Lung (tissue), 12 donors: ENCODE data around the gene FOXJ3. TPM values are rescaled to one million over a fixed set of nuclear protein-coding genes. Genes with fewer than 3 reads are reported as not detected.

ENCODE experiments used
- ATAC-seq: fragments of 200-7000 bp; cut with Tn5 transposase; one replicate; pipeline ENCODE4 v1.9.1; 2020; ENCODE audit warnings: moderate number of reproducible peaks; ENCODE audit not compliant: insufficient read depth, low FRiP score
- DNase-seq, 3 donors: peaks; one replicate each; pipeline ENCODE4 v3.0.0-alpha.2; 2013 to 2017
- H3K27ac ChIP-seq, 2 donors: one replicate each; pipeline ENCODE4 v1.5.1; 2013; ENCODE audit warnings: mild to moderate bottlenecking in 2 of 2, moderate library complexity in 2 of 2, control low read depth in 1 of 2, inconsistent platforms in 1 of 2, low read depth in 1 of 2, low read length in 1 of 2
- H3K27me3 ChIP-seq, 3 donors: one replicate each; pipeline ENCODE4 v1.5.1; 2013; ENCODE audit warnings: low read length in 2 of 3; ENCODE audit not compliant: control insufficient read depth in 3 of 3, insufficient read depth in 3 of 3
- H3K36me3 ChIP-seq, 4 donors: one replicate each; pipeline ENCODE4 v1.5.1; 2013; ENCODE audit warnings: low read length in 4 of 4, mild to moderate bottlenecking in 1 of 4, moderate library complexity in 1 of 4; ENCODE audit not compliant: control insufficient read depth in 4 of 4, insufficient read depth in 4 of 4
- H3K4me1 ChIP-seq, 5 donors: one replicate each; pipeline ENCODE4 v1.5.1; 2013; ENCODE audit warnings: low read length in 5 of 5, mild to moderate bottlenecking in 2 of 5, moderate library complexity in 1 of 5; ENCODE audit not compliant: control insufficient read depth in 5 of 5, insufficient read depth in 5 of 5
- H3K4me3 ChIP-seq: one replicate; pipeline ENCODE4 v1.5.1; 2013; ENCODE audit warnings: mild to moderate bottlenecking, control low read depth, moderate library complexity
- H3K9ac ChIP-seq, 2 donors: one replicate each; pipeline ENCODE4 v1.5.1; 2013; ENCODE audit warnings: low read length in 2 of 2, control low read depth in 1 of 2; ENCODE audit not compliant: insufficient read depth in 1 of 2
- H3K9me3 ChIP-seq, 4 donors: one replicate each; pipeline ENCODE4 v1.5.1; 2013; ENCODE audit warnings: low read length in 3 of 4, mild to moderate bottlenecking in 1 of 4, moderate library complexity in 1 of 4; ENCODE audit not compliant: control insufficient read depth in 4 of 4, insufficient read depth in 3 of 4
- WGBS, 2 donors: extraction: QIAGEN DNeasy Blood & Tissue Kit; methylation state at CpG; one replicate each; pipeline ENCODE4 v1.1.7; 2013; 5-methylcytosine and 5-hydroxymethylcytosine counted together
- polyA plus RNA-seq, 2 donors: library from polyadenylated mRNA; stranded (reverse); fragments of 200-250 nt; gene quantifications; one replicate each; pipeline ENCODE4 v1.2.1, GENCODE V29; 2013
- total RNA-seq, 2 donors: library from RNA; depleted of rRNA in 1 of 2; stranded (reverse); fragments of >200 nt in 1 of 2; gene quantifications; one replicate each; pipeline ENCODE4 v1.2.1, GENCODE V29; 2014 to 2021
- TF ChIP-seq, protein P1 (sequence below): IDR thresholded peaks from 2 replicates; pipeline ENCODE4 v1.5.1; 2012; ENCODE audit warnings: mild to moderate bottlenecking; ENCODE audit errors: control extremely low read depth, extremely low read depth
- donor health status: control.
- donor health status: control.
- donor health status: Bipolar disorder and iron deficiency.
- donor health status: healthy.
- donor health status: DM: yes; HTN: yes; CAD: no.

The FOXJ3 gene
- total and polyA plus RNA-seq, 4 donors = 11.9 to 106 (median 26.6) TPM

DNA sequence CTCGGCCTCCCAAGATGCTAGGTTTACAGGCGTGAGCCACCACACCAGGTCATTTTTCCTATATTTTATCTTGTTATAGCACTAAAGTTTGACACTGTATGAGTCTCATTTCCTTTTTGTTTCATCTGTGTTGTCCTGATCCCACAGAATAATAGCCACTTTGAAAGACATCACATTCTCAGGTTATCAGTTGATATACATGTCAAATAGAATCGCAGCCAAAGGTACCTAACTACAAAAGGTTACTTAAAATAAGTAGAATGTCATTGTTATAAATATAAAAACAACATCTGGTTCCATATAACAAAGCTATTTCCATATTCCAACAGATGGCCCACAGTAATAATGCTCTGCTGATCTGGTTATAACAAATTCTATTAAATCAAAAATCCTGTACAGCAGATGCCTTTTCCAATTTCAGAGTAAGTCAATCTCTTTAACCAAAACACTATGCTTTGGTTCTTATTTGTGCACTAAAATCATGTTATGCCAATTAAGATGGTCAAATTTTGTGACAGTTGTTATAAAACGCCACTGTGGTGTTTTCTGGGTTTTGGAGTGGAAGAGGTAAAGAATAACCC, 6.0 kb downstream of the FOXJ3 start:
- peaks cover 0 to 25% (median 7%) of the 10 kb centered on the region in 5 donors for H3K4me1 ChIP-seq
- 91 to 93% methylated on average over 4 of the region's 4 CpGs for WGBS, 2 donors
- TF ChIP-seq, protein P1, sequence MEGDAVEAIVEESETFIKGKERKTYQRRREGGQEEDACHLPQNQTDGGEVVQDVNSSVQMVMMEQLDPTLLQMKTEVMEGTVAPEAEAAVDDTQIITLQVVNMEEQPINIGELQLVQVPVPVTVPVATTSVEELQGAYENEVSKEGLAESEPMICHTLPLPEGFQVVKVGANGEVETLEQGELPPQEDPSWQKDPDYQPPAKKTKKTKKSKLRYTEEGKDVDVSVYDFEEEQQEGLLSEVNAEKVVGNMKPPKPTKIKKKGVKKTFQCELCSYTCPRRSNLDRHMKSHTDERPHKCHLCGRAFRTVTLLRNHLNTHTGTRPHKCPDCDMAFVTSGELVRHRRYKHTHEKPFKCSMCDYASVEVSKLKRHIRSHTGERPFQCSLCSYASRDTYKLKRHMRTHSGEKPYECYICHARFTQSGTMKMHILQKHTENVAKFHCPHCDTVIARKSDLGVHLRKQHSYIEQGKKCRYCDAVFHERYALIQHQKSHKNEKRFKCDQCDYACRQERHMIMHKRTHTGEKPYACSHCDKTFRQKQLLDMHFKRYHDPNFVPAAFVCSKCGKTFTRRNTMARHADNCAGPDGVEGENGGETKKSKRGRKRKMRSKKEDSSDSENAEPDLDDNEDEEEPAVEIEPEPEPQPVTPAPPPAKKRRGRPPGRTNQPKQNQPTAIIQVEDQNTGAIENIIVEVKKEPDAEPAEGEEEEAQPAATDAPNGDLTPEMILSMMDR = no peak
- no peaks in the 10 kb centered on the region for H3K9me3 ChIP-seq
- no peak overlapping the region for H3K9ac ChIP-seq
- no peaks in the 10 kb centered on the region for H3K27me3 ChIP-seq
- DNase-seq (no peak), ATAC-seq (no peak)
- no peaks in the 10 kb centered on the region for H3K36me3 ChIP-seq
- no peak overlapping the region for H3K4me3 ChIP-seq
- H3K27ac ChIP-seq = no peak overlapping the region

DNA sequence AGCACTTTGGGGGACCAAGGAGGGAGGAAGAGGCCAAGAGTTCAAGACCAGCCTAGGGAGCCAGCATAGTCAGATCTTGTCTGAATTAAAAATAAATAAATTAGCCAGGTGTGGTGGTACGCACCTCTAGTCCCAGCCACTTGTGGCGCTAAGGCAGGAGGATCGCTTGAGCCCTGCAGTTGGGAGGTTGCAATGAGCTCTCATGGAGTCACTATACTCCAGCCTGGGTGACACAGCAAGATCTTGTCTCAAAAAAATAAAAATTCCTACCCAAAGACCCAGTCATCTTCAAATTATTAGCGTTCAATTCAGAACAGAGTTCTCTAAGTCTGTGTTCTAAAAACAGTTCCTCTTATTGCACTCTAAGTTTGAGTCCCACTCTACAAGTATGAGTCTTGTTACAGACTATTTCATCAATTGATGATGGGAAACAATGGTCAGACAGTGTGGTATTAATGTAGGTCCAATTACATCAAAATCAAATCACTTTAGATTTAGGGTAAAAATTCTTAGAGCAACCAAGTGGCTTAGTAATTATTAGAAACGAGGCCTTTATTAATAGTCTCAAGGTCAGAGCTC, 6.9 kb downstream of the FOXJ3 start:
- WGBS, 2 donors = 97 to 98% methylated on average over 5 of the region's 5 CpGs
- Histone ChIP-seq H3K27ac (no peak overlapping the region), H3K4me3 (no peak overlapping the region), H3K9ac (no peak overlapping the region), H3K27me3 (no peaks in the 10 kb centered on the region), H3K36me3 (no peaks in the 10 kb centered on the region), H3K9me3 (no peaks in the 10 kb centered on the region), H3K4me1 (peaks cover 0 to 26% (median 7%) of the 10 kb centered on the region in 5 donors)
- no peak for DNase-seq
- TF ChIP-seq, protein P1 = no peak
- ATAC-seq = no peak

DNA sequence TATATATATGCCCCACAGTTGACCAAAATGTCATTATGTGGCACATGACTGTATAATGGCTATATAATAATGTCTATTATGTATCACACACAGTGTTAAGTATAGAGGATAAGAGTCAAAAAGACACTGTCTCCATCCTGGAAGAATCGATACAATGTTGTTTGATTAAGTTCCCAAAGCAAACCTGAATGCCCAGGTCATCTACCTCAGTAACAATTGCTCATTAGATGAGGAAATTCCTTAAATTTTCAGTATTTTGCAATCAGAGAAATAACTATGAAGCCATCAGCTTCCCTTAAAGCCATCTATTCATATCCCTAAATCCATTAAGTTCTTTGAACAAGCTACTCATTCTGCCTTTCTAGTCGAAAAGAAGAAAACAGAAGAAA, 10.0 kb downstream of the FOXJ3 start:
- ATAC-seq (no peak), DNase-seq (no peak)
- Histone ChIP-seq H3K9ac (no peak overlapping the region), H3K36me3 (no peaks in the 10 kb centered on the region), H3K4me3 (no peak overlapping the region), H3K4me1 (peaks cover 3 to 36% (median 10%) of the 10 kb centered on the region in 5 donors), H3K27ac (no peak overlapping the region), H3K9me3 (no peaks in the 10 kb centered on the region), H3K27me3 (no peaks in the 10 kb centered on the region)
- TF ChIP-seq, protein P1 = no peak
- 71 to 89% methylated on average over 2 of the region's 2 CpGs for WGBS, 2 donors
